Measurements from ENCODE around the gene GRIK4. TPM values are rescaled to one million over a fixed set of nuclear protein-coding genes. Genes with fewer than 3 reads are reported as not detected.

GRIK4 gene
- total and polyA plus RNA-seq, 2 experiments from 2014 or later = not detected

- no peak overlapping the region for H3K27ac ChIP-seq
- no peaks in the 10 kb centered on the region for H3K9me3 ChIP-seq (ENCODE audit: low read depth)
- H3K36me3 ChIP-seq (ENCODE audit: low read depth) = no peaks in the 10 kb centered on the region
- TF ChIP-seq EZH2 (IDR thresholded peaks at IDR 0.05; ENCODE audit: insufficient read depth, poor library complexity, severe bottlenecking) (no peak), EZH2phosphoT487 (IDR thresholded peaks at IDR 0.05; ENCODE audit: insufficient read depth, low read depth) (no peak)
- H3K4me1 ChIP-seq (ENCODE audit: insufficient read depth) = 0 out of 2 replicates have a peak, but pooled peaks cover 5% of the 10 kb centered on the region
- WGBS, 2 experiments (ENCODE audit: low coverage in 1 of 2, low lambda C conversion rate in 2 of 2, missing lambda C conversion rate in 2 of 2) = 47% methylated on average over 8 of the region's 8 CpGs
- in situ Hi-C loops (cut with MboI) = no loop called here
- H3K4me3 ChIP-seq = no peak overlapping the region
- DNase-seq = no peak
- no peak overlapping the region for H2AFZ ChIP-seq
- no peaks in the 10 kb centered on the region for H3K27me3 ChIP-seq (replicated peaks; ENCODE audit: insufficient read depth)
- H4K20me1 ChIP-seq (ENCODE audit: insufficient read depth) = no peaks in the 10 kb centered on the region
- no peaks in the 10 kb centered on the region for H3K79me2 ChIP-seq (ENCODE audit: insufficient read depth)
- H3K9me2 ChIP-seq (ENCODE audit: insufficient read depth) = no peaks in the 10 kb centered on the region
- H3F3A ChIP-seq (ENCODE audit: insufficient read depth) = no peaks in the 10 kb centered on the region
- H3K4me2 ChIP-seq (ENCODE audit: unreplicated experiment) = no peak overlapping the region
- H3K9ac ChIP-seq = no peak overlapping the region
Observed at GRCh38 chr11:120540744-120541465, 29.4 kb downstream of the GRIK4 start.

- in situ Hi-C loops (cut with MboI) = no loop called here
Observed at GRCh38 chr11:120543521-120544215, 32.1 kb downstream of the GRIK4 start.

GRCh38 chr11:120545813-120546212 is 34.3 kb downstream of the GRIK4 start:
- Histone ChIP-seq H3K27ac (no peak overlapping the region), H3K4me2 (ENCODE audit: unreplicated experiment) (peak overlapping the region; percentile 7)

More at GRCh38 chr11:120543521-120544215, 32.1 kb downstream of the GRIK4 start:
- Histone ChIP-seq H3K9ac (no peak overlapping the region), H3K9me2 (ENCODE audit: insufficient read depth) (no peaks in the 10 kb centered on the region), H3F3A (ENCODE audit: insufficient read depth) (peaks cover 17% of the 10 kb centered on the region), H3K9me3 (ENCODE audit: low read depth) (no peaks in the 10 kb centered on the region), H3K27ac (no peak overlapping the region), H2AFZ (no peak overlapping the region), H3K4me3 (no peak overlapping the region), H3K4me1 (ENCODE audit: insufficient read depth) (peaks cover 28% of the 10 kb centered on the region), H3K36me3 (ENCODE audit: low read depth) (no peaks in the 10 kb centered on the region), H3K79me2 (ENCODE audit: insufficient read depth) (no peaks in the 10 kb centered on the region), H3K27me3 (replicated peaks; ENCODE audit: insufficient read depth) (no peaks in the 10 kb centered on the region), H4K20me1 (ENCODE audit: insufficient read depth) (no peaks in the 10 kb centered on the region), H3K4me2 (ENCODE audit: unreplicated experiment) (no peak overlapping the region)
- TF ChIP-seq EZH2phosphoT487 (IDR thresholded peaks at IDR 0.05; ENCODE audit: insufficient read depth, low read depth) (no peak), EZH2 (IDR thresholded peaks at IDR 0.05; ENCODE audit: insufficient read depth, poor library complexity, severe bottlenecking) (no peak)
- DNase-seq = no peak
- 90 to 92% methylated on average over 6 of the region's 6 CpGs for WGBS, 2 experiments (ENCODE audit: low coverage in 1 of 2, low lambda C conversion rate in 2 of 2, missing lambda C conversion rate in 2 of 2)

DNA sequence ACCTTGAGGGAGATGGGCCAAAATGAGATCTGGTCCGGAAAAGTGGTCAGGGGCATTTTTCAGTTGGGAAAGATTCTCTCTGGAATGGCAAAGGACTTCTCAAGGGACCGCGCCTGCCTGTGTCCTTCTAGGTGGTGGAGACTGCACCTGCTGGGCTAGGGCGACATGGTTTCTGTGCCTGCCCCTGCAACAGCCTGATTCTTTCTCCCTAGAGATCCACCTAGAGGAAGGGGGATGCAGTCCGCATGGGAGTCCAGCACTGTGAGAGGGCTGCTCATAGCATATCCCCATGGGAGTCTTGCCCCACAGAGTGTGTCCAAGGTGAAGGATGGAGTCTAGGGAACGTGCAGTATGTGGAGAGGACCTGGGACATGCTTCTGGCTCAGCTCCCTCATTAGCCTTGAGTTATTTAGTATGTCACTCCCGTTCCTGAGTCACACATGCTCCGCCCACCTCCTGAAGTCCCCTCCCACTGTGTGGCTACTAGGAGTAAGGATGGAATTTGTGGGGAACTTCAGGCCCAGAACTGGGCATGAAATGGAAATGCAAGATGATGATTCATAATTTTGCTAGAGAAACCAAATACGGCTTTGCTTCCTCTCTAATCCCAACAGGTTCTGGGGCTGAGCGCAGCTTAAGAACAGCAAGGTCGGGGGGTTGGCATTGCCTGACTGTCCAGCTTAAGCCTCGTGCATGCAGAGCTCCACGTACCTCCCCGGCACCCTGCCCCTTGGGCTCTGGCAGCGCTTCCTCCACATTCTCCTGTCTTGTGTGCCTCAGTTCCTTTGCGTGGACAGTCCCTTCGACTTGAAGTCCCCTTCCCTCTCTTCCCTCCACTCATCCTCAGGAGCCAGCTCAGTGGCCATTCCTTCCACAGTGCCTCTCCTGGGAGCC is 35.0 kb downstream of the GRIK4 start:
- Histone ChIP-seq H3K27me3 (replicated peaks; ENCODE audit: insufficient read depth) (no peaks in the 10 kb centered on the region), H3K79me2 (ENCODE audit: insufficient read depth) (no peaks in the 10 kb centered on the region), H3K9me3 (ENCODE audit: low read depth) (no peaks in the 10 kb centered on the region), H3K4me1 (ENCODE audit: insufficient read depth) (peaks cover 25% of the 10 kb centered on the region), H2AFZ (peak overlapping the region; percentile 56), H3K4me2 (ENCODE audit: unreplicated experiment) (peak overlapping the region; percentile 63), H4K20me1 (ENCODE audit: insufficient read depth) (no peaks in the 10 kb centered on the region), H3K27ac (peak overlapping the region; percentile 94), H3K9ac (peak overlapping the region; percentile 73), H3K4me3 (no peak overlapping the region), H3K9me2 (ENCODE audit: insufficient read depth) (no peaks in the 10 kb centered on the region), H3F3A (ENCODE audit: insufficient read depth) (peaks cover 19% of the 10 kb centered on the region), H3K36me3 (ENCODE audit: low read depth) (no peaks in the 10 kb centered on the region)
- 44% methylated on average over 17 of the region's 17 CpGs for WGBS, 2 experiments (ENCODE audit: low coverage in 1 of 2, low lambda C conversion rate in 2 of 2, missing lambda C conversion rate in 2 of 2)
- in situ Hi-C loops (cut with MboI) = no loop called here
- TF ChIP-seq EZH2 (IDR thresholded peaks at IDR 0.05; ENCODE audit: insufficient read depth, poor library complexity, severe bottlenecking) (no peak), EZH2phosphoT487 (IDR thresholded peaks at IDR 0.05; ENCODE audit: insufficient read depth, low read depth) (no peak)
- DNase-seq = peak; percentile 98

More at GRCh38 chr11:120545813-120546212, 34.3 kb downstream of the GRIK4 start:
- Histone ChIP-seq H3K36me3 (ENCODE audit: low read depth) (no peaks in the 10 kb centered on the region), H4K20me1 (ENCODE audit: insufficient read depth) (no peaks in the 10 kb centered on the region), H2AFZ (no peak overlapping the region), H3K9ac (no peak overlapping the region), H3K27me3 (replicated peaks; ENCODE audit: insufficient read depth) (no peaks in the 10 kb centered on the region), H3K4me1 (ENCODE audit: insufficient read depth) (peaks cover 27% of the 10 kb centered on the region), H3K4me3 (no peak overlapping the region), H3F3A (ENCODE audit: insufficient read depth) (peaks cover 19% of the 10 kb centered on the region), H3K9me3 (ENCODE audit: low read depth) (no peaks in the 10 kb centered on the region), H3K79me2 (ENCODE audit: insufficient read depth) (no peaks in the 10 kb centered on the region), H3K9me2 (ENCODE audit: insufficient read depth) (no peaks in the 10 kb centered on the region)
- in situ Hi-C loops (cut with MboI) = no loop called here
- WGBS, 2 experiments (ENCODE audit: low coverage in 1 of 2, low lambda C conversion rate in 2 of 2, missing lambda C conversion rate in 2 of 2) = 42 to 47% methylated on average over 6 to 7 of the region's 7 CpGs
- TF ChIP-seq EZH2phosphoT487 (IDR thresholded peaks at IDR 0.05; ENCODE audit: insufficient read depth, low read depth) (no peak), EZH2 (IDR thresholded peaks at IDR 0.05; ENCODE audit: insufficient read depth, poor library complexity, severe bottlenecking) (no peak)
- DNase-seq = no peak
